A172 (cell line): Measurements from ENCODE around the gene TLL2. TPM values are rescaled to one million over a fixed set of nuclear protein-coding genes. Genes with fewer than 3 reads are reported as not detected.

Experiments
- DNase-seq: peaks from one replicate; pipeline ENCODE4 v3.0.0-alpha.2; 2015; ENCODE audit warnings: low spot score
- total RNA-seq: library from RNA; depleted of rRNA; stranded (reverse); fragments of >200 nt; shearing (Covaris generic); gene quantifications from 2 replicates; pipeline ENCODE4 v1.2.3, GENCODE V29; 2014

The TLL2 gene
- total RNA-seq, 1 experiment from 2014 or later = 0.38 TPM

- no peak for DNase-seq
Measured at GRCh38 chr10:96421995-96422394, 91.7 kb downstream of the TLL2 start.

GRCh38 chr10:96420228-96421009, 93.3 kb downstream of the TLL2 start:
- DNase-seq = no peak

GRCh38 chr10:96419351-96419750, 94.4 kb downstream of the TLL2 start:
- DNase-seq = no peak

GRCh38 chr10:96418582-96418981, 95.1 kb downstream of the TLL2 start:
- no peak for DNase-seq

- peak; percentile 52 for DNase-seq
Measured at GRCh38 chr10:96417441-96417840, 96.3 kb downstream of the TLL2 start.

- DNase-seq = no peak
Measured at GRCh38 chr10:96416643-96417042, 97.1 kb downstream of the TLL2 start.

- peak; percentile 29 for DNase-seq
Measured at GRCh38 chr10:96415891-96416554, 97.7 kb downstream of the TLL2 start.

GRCh38 chr10:96415150-96415890, 98.4 kb downstream of the TLL2 start:
- DNase-seq = no peak

GRCh38 chr10:96414303-96414702, 99.4 kb downstream of the TLL2 start:
- no peak for DNase-seq

- DNase-seq = no peak
Measured at GRCh38 chr10:96413151-96413787, 100.5 kb downstream of the TLL2 start.

- no peak for DNase-seq
Measured at GRCh38 chr10:96411716-96412320, 101.9 kb downstream of the TLL2 start.

- DNase-seq = no peak
Measured at GRCh38 chr10:96410296-96410695, 103.4 kb downstream of the TLL2 start.

GRCh38 chr10:96408201-96408600, 105.5 kb downstream of the TLL2 start:
- no peak for DNase-seq

- DNase-seq = no peak
Measured at GRCh38 chr10:96407560-96408069, 106.1 kb downstream of the TLL2 start.

GRCh38 chr10:96406091-96406490, 107.6 kb downstream of the TLL2 start:
- DNase-seq = no peak

GRCh38 chr10:96402417-96403305, 111.1 kb downstream of the TLL2 start:
- DNase-seq = no peak

- no peak for DNase-seq
Measured at GRCh38 chr10:96401036-96401435, 112.7 kb downstream of the TLL2 start.

- no peak for DNase-seq
Measured at GRCh38 chr10:96400465-96400864, 113.3 kb downstream of the TLL2 start.

- no peak for DNase-seq
Measured at GRCh38 chr10:96397902-96398301, 115.8 kb downstream of the TLL2 start.
